Stimulated activated CD4-positive, alpha-beta T cell treated with anti-CD3 and anti-CD28 coated beads, Interleukin-4, amount 100 ng/mL, for 4 hours (primary cell): ENCODE results near the gene MCC.

Experiments
- DNase-seq, 2 experiments: peaks; one replicate each; pipeline ENCODE4 v3.0.0-alpha.2; 2020

The MCC gene

GRCh38 chr5:113487781-113488644 lies at the start of gene MCC:
Gene MCC (minus strand): TSS chr5:113488453.
- peak in 1 of 2 experiments; percentile 36 for DNase-seq

GRCh38 chr5:113531481-113532159 lies 43.4 kb upstream of the MCC start:
- DNase-seq = no peak

GRCh38 chr5:113527746-113528145 lies 39.5 kb upstream of the MCC start:
- no peak for DNase-seq

GRCh38 chr5:113526421-113526820 lies 38.2 kb upstream of the MCC start:
- no peak for DNase-seq

- no peak for DNase-seq
These were observed 36.7 kb upstream of the MCC start for GRCh38 chr5:113524927-113525326.

GRCh38 chr5:113523168-113523567 lies 34.9 kb upstream of the MCC start:
- DNase-seq = no peak

GRCh38 chr5:113520899-113521298 lies 32.6 kb upstream of the MCC start:
- DNase-seq = no peak

GRCh38 chr5:113520429-113520828 lies 32.2 kb upstream of the MCC start:
- DNase-seq = no peak

- DNase-seq = no peak
These were observed 31.2 kb upstream of the MCC start for GRCh38 chr5:113519412-113519811.

GRCh38 chr5:113518884-113519283 lies 30.6 kb upstream of the MCC start:
- DNase-seq = no peak

GRCh38 chr5:113514289-113514635 lies 26.0 kb upstream of the MCC start:
- no peak for DNase-seq

- DNase-seq = peak; percentile 83 to 86
These were observed 25.4 kb upstream of the MCC start, which contains the start of gene YTHDC2 for GRCh38 chr5:113513384-113514288. Gene YTHDC2 (plus strand): TSS chr5:113513694. CDS start chr5:113513896, 202 bp downstream.

GRCh38 chr5:113512341-113512740 lies 24.1 kb upstream of the MCC start:
- DNase-seq = no peak

- no peak for DNase-seq
These were observed 22.7 kb upstream of the MCC start for GRCh38 chr5:113510836-113511451.

GRCh38 chr5:113508756-113509155 lies 20.5 kb upstream of the MCC start:
- no peak for DNase-seq

GRCh38 chr5:113507601-113508000 lies 19.3 kb upstream of the MCC start:
- DNase-seq = no peak

- DNase-seq = no peak
These were observed 16.9 kb upstream of the MCC start for GRCh38 chr5:113505181-113505580.

GRCh38 chr5:113503146-113503545 lies 14.9 kb upstream of the MCC start:
- DNase-seq = no peak

GRCh38 chr5:113502073-113502472 lies 13.8 kb upstream of the MCC start:
- no peak for DNase-seq

- DNase-seq = no peak
These were observed 7.2 kb upstream of the MCC start for GRCh38 chr5:113495422-113495841.

- no peak for DNase-seq
These were observed 5.2 kb upstream of the MCC start for GRCh38 chr5:113493446-113493845.

- DNase-seq = no peak
These were observed 2.8 kb upstream of the MCC start for GRCh38 chr5:113491022-113491421.

- no peak for DNase-seq
These were observed 2.1 kb upstream of the MCC start for GRCh38 chr5:113490317-113490716.
